Lung (tissue), 12 donors: ENCODE measurements around the gene WASHC2C. TPM values are rescaled to one million over a fixed set of nuclear protein-coding genes. Genes with fewer than 3 reads are reported as not detected.
"Not testable (repeated sequence)": the region's sequence is repeated elsewhere in the genome, so short reads cannot be mapped to it uniquely, and the experiment has no call there.

ENCODE experiments used
- ATAC-seq: fragments of 200-7000 bp; cut with Tn5 transposase; one replicate; pipeline ENCODE4 v1.9.1; 2020; ENCODE audit warnings: moderate number of reproducible peaks; ENCODE audit not compliant: insufficient read depth, low FRiP score
- DNase-seq, 3 donors: peaks; one replicate each; pipeline ENCODE4 v3.0.0-alpha.2; 2013 to 2017
- H3K27ac ChIP-seq, 2 donors: one replicate each; pipeline ENCODE4 v1.5.1; 2013; ENCODE audit warnings: mild to moderate bottlenecking in 2 of 2, moderate library complexity in 2 of 2, control low read depth in 1 of 2, inconsistent platforms in 1 of 2, low read depth in 1 of 2, low read length in 1 of 2
- H3K27me3 ChIP-seq, 3 donors: one replicate each; pipeline ENCODE4 v1.5.1; 2013; ENCODE audit warnings: low read length in 2 of 3; ENCODE audit not compliant: control insufficient read depth in 3 of 3, insufficient read depth in 3 of 3
- H3K36me3 ChIP-seq, 4 donors: one replicate each; pipeline ENCODE4 v1.5.1; 2013; ENCODE audit warnings: low read length in 4 of 4, mild to moderate bottlenecking in 1 of 4, moderate library complexity in 1 of 4; ENCODE audit not compliant: control insufficient read depth in 4 of 4, insufficient read depth in 4 of 4
- H3K4me1 ChIP-seq, 5 donors: one replicate each; pipeline ENCODE4 v1.5.1; 2013; ENCODE audit warnings: low read length in 5 of 5, mild to moderate bottlenecking in 2 of 5, moderate library complexity in 1 of 5; ENCODE audit not compliant: control insufficient read depth in 5 of 5, insufficient read depth in 5 of 5
- H3K4me3 ChIP-seq: one replicate; pipeline ENCODE4 v1.5.1; 2013; ENCODE audit warnings: mild to moderate bottlenecking, control low read depth, moderate library complexity
- H3K9ac ChIP-seq, 2 donors: one replicate each; pipeline ENCODE4 v1.5.1; 2013; ENCODE audit warnings: low read length in 2 of 2, control low read depth in 1 of 2; ENCODE audit not compliant: insufficient read depth in 1 of 2
- H3K9me3 ChIP-seq, 4 donors: one replicate each; pipeline ENCODE4 v1.5.1; 2013; ENCODE audit warnings: low read length in 3 of 4, mild to moderate bottlenecking in 1 of 4, moderate library complexity in 1 of 4; ENCODE audit not compliant: control insufficient read depth in 4 of 4, insufficient read depth in 3 of 4
- WGBS, 2 donors: extraction: QIAGEN DNeasy Blood & Tissue Kit; methylation state at CpG; one replicate each; pipeline ENCODE4 v1.1.7; 2013; 5-methylcytosine and 5-hydroxymethylcytosine counted together
- polyA plus RNA-seq, 2 donors: library from polyadenylated mRNA; stranded (reverse); fragments of 200-250 nt; gene quantifications; one replicate each; pipeline ENCODE4 v1.2.1, GENCODE V29; 2013
- total RNA-seq, 2 donors: library from RNA; depleted of rRNA in 1 of 2; stranded (reverse); fragments of >200 nt in 1 of 2; gene quantifications; one replicate each; pipeline ENCODE4 v1.2.1, GENCODE V29; 2014 to 2021
- TF ChIP-seq, protein P1 (sequence below): IDR thresholded peaks from 2 replicates; pipeline ENCODE4 v1.5.1; 2012; ENCODE audit warnings: mild to moderate bottlenecking; ENCODE audit errors: control extremely low read depth, extremely low read depth
- donor health status: control.
- donor health status: control.
- donor health status: Bipolar disorder and iron deficiency.
- donor health status: healthy.
- donor health status: DM: yes; HTN: yes; CAD: no.

The WASHC2C gene
- total and polyA plus RNA-seq, 4 donors: 20.2 to 70.1 (median 33.6) TPM

DNA sequence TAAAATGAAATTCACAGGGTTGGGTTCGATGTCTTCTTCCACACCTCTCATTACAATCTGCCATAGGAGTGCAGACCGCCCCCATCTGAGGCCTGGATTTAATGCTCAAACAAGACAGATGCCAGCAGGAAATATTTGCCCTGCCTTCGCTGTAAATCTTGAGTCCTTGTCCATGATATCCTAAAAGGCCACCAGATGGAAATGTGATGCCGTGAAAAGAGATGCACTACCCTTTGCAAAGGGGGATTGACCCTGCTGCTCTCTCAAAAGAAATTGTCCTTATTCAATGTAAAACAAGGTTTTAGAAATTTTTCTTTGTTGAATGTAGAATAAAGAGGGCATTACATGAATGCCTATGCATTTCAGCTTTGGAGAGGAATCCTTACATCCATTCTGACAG is 82.8 kb downstream of the WASHC2C start:
- no peak for ATAC-seq

GRCh38 chr10:45811075-45811474 is 84.0 kb downstream of the WASHC2C start:
- Histone ChIP-seq H3K9me3 (no peaks in the 10 kb centered on the region), H3K9ac (no peak overlapping the region), H3K4me1 (no peaks in the 10 kb centered on the region), H3K4me3 (no peak overlapping the region), H3K27me3 (no peaks in the 10 kb centered on the region), H3K27ac (no peak overlapping the region), H3K36me3 (no peaks in the 10 kb centered on the region)
- DNase-seq (no peak), ATAC-seq (no peak)
- 51 to 79% methylated on average over 6 of the region's 6 CpGs for WGBS, 2 donors
- TF ChIP-seq, protein P1, sequence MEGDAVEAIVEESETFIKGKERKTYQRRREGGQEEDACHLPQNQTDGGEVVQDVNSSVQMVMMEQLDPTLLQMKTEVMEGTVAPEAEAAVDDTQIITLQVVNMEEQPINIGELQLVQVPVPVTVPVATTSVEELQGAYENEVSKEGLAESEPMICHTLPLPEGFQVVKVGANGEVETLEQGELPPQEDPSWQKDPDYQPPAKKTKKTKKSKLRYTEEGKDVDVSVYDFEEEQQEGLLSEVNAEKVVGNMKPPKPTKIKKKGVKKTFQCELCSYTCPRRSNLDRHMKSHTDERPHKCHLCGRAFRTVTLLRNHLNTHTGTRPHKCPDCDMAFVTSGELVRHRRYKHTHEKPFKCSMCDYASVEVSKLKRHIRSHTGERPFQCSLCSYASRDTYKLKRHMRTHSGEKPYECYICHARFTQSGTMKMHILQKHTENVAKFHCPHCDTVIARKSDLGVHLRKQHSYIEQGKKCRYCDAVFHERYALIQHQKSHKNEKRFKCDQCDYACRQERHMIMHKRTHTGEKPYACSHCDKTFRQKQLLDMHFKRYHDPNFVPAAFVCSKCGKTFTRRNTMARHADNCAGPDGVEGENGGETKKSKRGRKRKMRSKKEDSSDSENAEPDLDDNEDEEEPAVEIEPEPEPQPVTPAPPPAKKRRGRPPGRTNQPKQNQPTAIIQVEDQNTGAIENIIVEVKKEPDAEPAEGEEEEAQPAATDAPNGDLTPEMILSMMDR: no peak

More for the DNA sequence above, 82.8 kb downstream of the WASHC2C start:
- Histone ChIP-seq H3K4me3 (no peak overlapping the region), H3K9ac (no peak overlapping the region), H3K27ac (no peak overlapping the region), H3K27me3 (no peaks in the 10 kb centered on the region), H3K36me3 (no peaks in the 10 kb centered on the region), H3K4me1 (no peaks in the 10 kb centered on the region), H3K9me3 (no peaks in the 10 kb centered on the region)
- WGBS, 2 donors: 87 to 91% methylated on average over 4 of the region's 4 CpGs
- DNase-seq: peak in 1 of 3 donors; percentile 5
- TF ChIP-seq, protein P1: no peak

DNA sequence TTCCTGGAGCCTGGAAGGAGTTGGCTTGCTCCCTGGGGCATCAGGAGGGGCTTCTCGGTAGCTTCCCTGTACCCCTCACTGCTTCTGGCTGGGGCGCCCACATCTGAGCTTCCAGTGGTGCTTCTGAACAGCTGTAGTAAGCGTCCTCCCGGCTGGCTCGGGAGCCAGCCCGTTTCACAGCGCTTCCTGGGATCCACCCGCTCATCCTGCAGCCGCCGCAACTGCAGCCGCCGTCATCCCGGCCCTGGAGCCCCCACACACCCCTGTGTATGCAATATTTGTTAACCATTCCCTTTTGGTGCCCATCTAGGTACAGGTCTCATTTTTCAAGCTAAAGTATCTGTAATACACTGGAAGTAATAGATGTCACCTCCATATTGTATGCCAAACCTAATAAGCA is 85.9 kb downstream of the WASHC2C start:
- 75 to 89% methylated on average over 13 of the region's 13 CpGs for WGBS, 2 donors
- H3K9me3 ChIP-seq, H3K27me3 ChIP-seq, H3K9ac ChIP-seq, H3K36me3 ChIP-seq, DNase-seq, ATAC-seq, H3K4me3 ChIP-seq, H3K4me1 ChIP-seq, H3K27ac ChIP-seq: not testable (repeated sequence)

- H3K4me3 ChIP-seq, H3K4me1 ChIP-seq, H3K36me3 ChIP-seq, DNase-seq, H3K27ac ChIP-seq, ATAC-seq, H3K27me3 ChIP-seq, H3K9ac ChIP-seq, H3K9me3 ChIP-seq: not testable (repeated sequence)
- WGBS, 2 donors: 96% methylated on average over 4 of the region's 4 CpGs
These were observed 87.1 kb downstream of the WASHC2C start for GRCh38 chr10:45814146-45814545.
